ENCODE data around the gene CLRN2.

DNA sequence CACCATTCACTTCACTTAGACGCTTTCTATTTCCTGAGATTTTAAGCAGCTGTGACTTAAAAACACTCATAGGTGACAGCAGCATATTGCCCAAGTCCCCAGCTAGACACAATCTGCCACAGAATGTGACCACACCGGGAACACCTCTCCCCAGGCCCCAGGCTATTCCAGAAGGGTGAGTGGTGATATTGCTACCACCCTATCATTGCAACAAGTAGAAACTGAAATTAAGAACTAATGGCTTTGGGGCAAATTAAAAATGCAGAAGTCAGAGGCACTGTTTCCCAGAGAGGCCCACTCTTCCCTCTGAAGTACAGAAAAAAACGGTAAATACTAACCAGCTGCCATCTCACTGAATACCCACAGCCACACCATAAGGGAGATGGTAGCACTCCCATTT, 38.1 kb upstream of the CLRN2 start:
- TF ChIP-seq, protein P1, sequence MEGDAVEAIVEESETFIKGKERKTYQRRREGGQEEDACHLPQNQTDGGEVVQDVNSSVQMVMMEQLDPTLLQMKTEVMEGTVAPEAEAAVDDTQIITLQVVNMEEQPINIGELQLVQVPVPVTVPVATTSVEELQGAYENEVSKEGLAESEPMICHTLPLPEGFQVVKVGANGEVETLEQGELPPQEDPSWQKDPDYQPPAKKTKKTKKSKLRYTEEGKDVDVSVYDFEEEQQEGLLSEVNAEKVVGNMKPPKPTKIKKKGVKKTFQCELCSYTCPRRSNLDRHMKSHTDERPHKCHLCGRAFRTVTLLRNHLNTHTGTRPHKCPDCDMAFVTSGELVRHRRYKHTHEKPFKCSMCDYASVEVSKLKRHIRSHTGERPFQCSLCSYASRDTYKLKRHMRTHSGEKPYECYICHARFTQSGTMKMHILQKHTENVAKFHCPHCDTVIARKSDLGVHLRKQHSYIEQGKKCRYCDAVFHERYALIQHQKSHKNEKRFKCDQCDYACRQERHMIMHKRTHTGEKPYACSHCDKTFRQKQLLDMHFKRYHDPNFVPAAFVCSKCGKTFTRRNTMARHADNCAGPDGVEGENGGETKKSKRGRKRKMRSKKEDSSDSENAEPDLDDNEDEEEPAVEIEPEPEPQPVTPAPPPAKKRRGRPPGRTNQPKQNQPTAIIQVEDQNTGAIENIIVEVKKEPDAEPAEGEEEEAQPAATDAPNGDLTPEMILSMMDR (IDR thresholded peaks at IDR 0.05; ENCODE audit: insufficient read depth, low read length), result no peak
- TF ChIP-seq POLR2AphosphoS5 (IDR thresholded peaks at IDR 0.05; ENCODE audit: low read depth) (no peak), GABPA (IDR thresholded peaks at IDR 0.05; ENCODE audit: low read depth) (no peak; the same call in 1 of the 2 replicates), SPI1 (IDR thresholded peaks at IDR 0.05; ENCODE audit: borderline replicate concordance, low read depth) (peak; percentile 85)
- TF ChIP-seq, protein P2, sequence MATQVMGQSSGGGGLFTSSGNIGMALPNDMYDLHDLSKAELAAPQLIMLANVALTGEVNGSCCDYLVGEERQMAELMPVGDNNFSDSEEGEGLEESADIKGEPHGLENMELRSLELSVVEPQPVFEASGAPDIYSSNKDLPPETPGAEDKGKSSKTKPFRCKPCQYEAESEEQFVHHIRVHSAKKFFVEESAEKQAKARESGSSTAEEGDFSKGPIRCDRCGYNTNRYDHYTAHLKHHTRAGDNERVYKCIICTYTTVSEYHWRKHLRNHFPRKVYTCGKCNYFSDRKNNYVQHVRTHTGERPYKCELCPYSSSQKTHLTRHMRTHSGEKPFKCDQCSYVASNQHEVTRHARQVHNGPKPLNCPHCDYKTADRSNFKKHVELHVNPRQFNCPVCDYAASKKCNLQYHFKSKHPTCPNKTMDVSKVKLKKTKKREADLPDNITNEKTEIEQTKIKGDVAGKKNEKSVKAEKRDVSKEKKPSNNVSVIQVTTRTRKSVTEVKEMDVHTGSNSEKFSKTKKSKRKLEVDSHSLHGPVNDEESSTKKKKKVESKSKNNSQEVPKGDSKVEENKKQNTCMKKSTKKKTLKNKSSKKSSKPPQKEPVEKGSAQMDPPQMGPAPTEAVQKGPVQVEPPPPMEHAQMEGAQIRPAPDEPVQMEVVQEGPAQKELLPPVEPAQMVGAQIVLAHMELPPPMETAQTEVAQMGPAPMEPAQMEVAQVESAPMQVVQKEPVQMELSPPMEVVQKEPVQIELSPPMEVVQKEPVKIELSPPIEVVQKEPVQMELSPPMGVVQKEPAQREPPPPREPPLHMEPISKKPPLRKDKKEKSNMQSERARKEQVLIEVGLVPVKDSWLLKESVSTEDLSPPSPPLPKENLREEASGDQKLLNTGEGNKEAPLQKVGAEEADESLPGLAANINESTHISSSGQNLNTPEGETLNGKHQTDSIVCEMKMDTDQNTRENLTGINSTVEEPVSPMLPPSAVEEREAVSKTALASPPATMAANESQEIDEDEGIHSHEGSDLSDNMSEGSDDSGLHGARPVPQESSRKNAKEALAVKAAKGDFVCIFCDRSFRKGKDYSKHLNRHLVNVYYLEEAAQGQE (IDR thresholded peaks at IDR 0.05; ENCODE audit: insufficient replicate concordance, low read depth), result no peak

Measured in HL-60 (cell line).